Fibroblast of mammary gland (primary cell): ENCODE results near the gene RBMS3.

Experiments used
- DNase-seq: peaks from one replicate; pipeline ENCODE4 v3.0.0-alpha.2; 2010; ENCODE audit warnings: low read depth
- H3K4me3 ChIP-seq: 2 replicates; pipeline ENCODE4 v1.5.1; 2011; ENCODE audit warnings: low read depth, mild to moderate bottlenecking, low read length, moderate library complexity; ENCODE audit not compliant: control insufficient read depth
- TF ChIP-seq, protein P1 (sequence below): conservative IDR thresholded peaks from 2 replicates; pipeline ENCODE4 v1.5.1; 2011; ENCODE audit warnings: low read depth, low read length, inconsistent platforms; ENCODE audit not compliant: control insufficient read depth, insufficient read depth

The RBMS3 gene

DNA sequence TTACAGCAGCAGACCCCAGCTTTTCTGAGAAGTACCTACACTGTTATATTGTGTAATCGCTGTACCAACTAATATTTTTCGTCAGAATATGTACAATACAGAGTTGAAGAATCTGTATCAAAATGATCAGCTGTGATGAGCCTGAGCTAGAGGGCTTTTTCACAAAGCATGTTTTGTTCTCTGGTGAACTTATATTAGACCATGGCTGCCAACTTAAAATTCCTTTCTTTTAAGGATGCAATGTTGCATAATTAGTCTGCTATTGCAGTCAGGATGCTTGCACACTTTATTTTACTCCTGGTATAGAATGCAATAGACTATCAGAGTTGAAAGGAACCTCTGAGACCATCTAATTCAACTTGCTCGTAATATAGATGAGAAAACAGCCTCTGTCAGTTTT lies 127.8 kb downstream of the RBMS3 start:
- no peak for DNase-seq
- H3K4me3 ChIP-seq: no peak overlapping the region
- TF ChIP-seq, protein P1, sequence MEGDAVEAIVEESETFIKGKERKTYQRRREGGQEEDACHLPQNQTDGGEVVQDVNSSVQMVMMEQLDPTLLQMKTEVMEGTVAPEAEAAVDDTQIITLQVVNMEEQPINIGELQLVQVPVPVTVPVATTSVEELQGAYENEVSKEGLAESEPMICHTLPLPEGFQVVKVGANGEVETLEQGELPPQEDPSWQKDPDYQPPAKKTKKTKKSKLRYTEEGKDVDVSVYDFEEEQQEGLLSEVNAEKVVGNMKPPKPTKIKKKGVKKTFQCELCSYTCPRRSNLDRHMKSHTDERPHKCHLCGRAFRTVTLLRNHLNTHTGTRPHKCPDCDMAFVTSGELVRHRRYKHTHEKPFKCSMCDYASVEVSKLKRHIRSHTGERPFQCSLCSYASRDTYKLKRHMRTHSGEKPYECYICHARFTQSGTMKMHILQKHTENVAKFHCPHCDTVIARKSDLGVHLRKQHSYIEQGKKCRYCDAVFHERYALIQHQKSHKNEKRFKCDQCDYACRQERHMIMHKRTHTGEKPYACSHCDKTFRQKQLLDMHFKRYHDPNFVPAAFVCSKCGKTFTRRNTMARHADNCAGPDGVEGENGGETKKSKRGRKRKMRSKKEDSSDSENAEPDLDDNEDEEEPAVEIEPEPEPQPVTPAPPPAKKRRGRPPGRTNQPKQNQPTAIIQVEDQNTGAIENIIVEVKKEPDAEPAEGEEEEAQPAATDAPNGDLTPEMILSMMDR: no peak

DNA sequence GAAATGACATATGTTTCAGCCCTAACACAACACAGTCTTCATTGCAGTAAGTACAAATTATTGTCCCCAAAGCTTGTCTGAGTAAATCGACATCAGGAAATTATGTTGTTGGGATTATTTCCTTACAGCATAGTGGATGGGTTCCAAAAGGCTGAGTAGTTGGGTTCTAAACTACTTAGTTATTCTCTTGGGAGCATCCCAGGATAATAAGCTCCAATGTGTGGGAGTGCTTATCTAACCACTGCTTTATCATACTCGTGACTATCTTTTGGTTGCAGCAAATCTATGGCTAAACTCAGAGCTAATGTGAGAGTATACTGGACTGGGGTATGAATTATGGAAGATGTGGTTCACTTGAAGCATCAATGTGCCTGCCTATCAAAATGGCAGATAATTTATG lies 128.5 kb downstream of the RBMS3 start:
- TF ChIP-seq, protein P1: no peak
- H3K4me3 ChIP-seq: no peak overlapping the region
- DNase-seq: peak; percentile 77

DNA sequence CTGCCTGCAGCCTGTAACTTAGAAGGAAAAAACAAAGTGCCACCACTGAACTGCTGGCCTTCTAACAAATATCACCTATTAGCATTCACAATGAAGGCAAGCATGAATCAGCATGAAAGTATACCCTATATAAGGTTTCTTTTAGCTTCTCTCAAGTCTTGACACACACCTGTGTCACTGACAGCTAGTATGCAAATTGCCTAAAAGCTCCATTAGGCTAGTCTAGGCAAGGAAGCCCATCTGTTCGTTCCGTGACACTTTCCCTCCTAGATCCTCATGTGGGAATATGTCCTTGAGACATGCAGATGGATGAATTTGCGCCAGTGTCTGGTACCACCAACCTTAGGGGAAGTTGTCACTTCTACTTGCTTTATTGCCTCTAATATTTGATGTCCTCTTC lies 129.3 kb downstream of the RBMS3 start:
- TF ChIP-seq, protein P1: no peak
- no peak for DNase-seq
- H3K4me3 ChIP-seq: no peak overlapping the region

DNA sequence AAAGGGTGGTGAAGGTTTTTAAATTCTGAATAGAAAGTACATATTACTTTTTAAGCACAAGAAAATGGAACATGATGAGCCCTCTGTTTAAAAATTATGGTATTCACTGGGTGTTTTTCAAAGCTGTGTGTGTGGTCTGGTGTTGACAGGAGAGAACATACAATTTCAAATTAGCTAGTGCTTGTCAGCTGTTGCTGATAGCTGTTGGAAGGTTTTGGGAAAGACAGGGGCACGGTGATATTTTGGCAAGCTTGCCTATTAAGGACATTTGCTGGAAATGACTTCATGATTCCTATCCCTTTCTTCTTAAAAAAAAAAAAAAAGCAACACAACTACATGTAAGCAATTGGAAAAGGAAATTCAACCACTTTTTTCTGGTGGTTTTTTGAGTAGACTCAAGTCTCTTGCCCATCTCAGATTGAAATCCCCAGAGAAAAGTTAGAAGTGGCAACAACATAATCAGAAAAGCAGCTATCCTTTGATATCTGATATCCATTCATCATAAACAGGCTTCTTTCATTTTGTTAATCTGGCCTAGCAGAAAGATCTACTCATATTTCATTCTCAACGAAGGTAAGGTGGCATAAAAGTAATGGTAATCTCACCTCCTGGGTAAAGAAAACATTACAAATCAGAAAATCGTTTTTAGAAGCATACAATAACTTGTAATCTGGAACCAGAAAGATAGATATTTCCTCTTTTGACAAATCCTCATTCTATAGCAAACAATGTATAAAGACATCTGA lies 130.0 kb downstream of the RBMS3 start:
- no peak for DNase-seq
- TF ChIP-seq, protein P1: no peak
- H3K4me3 ChIP-seq: no peak overlapping the region

DNA sequence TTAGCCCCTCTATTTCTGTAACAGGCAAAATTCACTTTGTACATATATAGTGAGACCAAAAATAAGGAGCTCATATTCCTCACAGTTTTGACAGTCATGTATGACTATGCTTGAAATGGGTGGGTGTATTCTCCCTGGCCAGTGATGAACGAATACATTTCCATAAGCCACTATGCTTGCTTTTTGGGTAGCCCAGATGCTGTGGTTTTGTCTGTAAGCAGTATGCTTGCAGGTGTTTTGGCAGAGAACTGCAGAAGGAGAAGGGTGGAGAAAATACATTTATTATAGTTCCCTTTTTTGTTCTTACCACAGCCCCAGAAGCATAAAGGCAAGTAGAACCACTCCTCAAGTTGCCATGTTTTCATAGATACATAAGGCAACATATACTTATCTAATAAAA lies 131.2 kb downstream of the RBMS3 start:
- TF ChIP-seq, protein P1: no peak
- no peak overlapping the region for H3K4me3 ChIP-seq

DNA sequence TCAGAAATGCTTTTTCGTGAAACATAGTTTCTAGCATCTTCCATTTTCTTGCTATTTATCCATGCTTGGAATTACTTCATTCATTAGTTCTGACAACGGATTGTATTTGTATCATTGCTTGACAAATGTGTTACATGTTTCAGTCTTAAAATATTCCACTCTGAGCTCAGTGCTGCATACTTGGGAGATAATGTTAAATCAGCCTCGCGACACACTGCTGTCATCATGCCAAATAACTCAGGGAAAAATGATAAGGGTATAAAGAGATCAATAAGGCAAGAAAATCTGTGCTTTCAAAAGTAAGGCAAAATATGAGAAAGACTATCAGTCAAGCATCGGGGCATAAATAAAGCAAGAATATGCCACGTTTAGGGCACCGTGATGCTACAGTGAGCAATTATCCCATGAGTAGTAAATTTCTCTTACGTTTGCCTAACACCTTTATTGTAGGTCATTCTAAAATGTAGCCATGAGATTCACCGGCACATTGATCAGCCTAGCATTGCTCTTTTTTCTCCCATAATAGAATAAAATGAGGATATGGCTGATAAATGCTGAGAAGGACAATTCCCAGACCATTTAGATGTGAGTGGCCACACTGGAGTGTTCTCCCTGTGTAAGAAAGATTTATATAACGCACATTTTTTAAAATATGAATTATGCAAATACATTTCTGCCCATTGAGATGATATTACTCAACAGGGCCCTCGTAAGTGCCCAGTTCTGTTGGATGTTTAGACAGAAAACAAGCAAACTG lies 133.8 kb downstream of the RBMS3 start:
- TF ChIP-seq, protein P1: no peak
- no peak for DNase-seq
- H3K4me3 ChIP-seq: no peak overlapping the region

More for the DNA sequence above, 131.2 kb downstream of the RBMS3 start:
- DNase-seq: peak; percentile 35
